ENCODE measurements around the gene SLC51B. TPM values are rescaled to one million over a fixed set of nuclear protein-coding genes. Genes with fewer than 3 reads are reported as not detected.
"Not testable (repeated sequence)": the region's sequence is repeated elsewhere in the genome, so short reads cannot be mapped to it uniquely, and the experiment has no call there.

The SLC51B gene
- total RNA-seq, 1 experiment from 2014 or later: not detected

DNA sequence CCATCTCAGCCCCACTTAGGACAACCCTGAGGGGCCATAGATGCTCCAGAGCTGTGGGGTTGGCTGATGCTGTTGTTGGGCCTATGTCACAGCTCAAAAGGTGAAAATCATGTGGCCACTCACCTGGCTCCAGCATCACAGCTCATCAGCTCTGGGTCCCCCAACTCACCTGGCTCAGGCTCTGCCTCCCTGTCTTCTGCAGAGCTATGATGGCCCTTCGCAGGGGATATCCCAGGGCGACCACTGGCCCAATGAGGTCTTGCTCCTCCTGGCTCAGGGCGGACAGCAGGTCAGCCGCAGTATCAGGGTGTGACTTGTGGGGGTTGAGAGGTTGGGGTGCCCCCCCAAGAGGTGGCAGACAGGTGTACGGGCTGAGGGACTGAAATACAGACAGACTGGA is 54.1 kb downstream of the SLC51B start:
- DNase-seq (ENCODE audit: low read depth): no peak

DNA sequence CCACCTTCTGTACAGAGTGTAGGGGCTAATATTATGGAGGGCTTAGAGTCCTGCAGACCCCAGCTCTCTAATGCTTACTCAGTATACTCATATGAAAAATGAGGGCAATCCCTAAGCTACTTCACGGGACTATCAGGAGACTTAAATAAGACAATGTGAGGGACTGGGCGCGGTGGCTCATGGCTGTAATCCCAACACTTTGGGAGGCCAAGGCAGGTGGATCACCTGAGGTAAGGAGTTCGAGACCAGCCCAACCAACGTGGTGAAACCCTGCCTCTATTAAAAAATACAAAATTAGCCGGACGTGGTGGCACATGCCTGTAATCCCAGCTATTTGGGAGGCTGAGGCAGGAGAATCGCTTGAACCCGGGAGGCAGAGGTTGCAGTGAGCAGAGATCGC is 54.6 kb downstream of the SLC51B start:
- not testable (repeated sequence) for DNase-seq (ENCODE audit: low read depth)

DNA sequence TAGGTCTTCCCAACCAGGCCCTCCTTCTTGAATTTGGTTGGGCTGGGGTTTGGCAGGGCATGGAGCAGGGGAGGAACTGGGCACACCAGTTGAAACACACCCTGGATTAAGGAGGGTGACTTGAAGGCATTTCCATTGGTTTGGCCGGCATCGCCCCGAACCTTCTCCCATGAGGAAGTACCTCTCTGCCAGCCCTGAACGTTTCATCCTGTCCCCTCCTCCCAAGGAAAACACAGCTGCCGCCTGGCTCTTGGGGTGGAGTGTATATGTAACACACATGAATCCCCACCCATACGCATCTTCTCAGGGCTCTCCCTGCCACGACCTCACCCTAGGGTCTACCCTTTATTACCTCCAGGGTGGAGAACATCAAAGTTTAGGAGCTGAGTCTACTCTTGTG is 55.3 kb downstream of the SLC51B start:
- DNase-seq (ENCODE audit: low read depth): no peak

DNA sequence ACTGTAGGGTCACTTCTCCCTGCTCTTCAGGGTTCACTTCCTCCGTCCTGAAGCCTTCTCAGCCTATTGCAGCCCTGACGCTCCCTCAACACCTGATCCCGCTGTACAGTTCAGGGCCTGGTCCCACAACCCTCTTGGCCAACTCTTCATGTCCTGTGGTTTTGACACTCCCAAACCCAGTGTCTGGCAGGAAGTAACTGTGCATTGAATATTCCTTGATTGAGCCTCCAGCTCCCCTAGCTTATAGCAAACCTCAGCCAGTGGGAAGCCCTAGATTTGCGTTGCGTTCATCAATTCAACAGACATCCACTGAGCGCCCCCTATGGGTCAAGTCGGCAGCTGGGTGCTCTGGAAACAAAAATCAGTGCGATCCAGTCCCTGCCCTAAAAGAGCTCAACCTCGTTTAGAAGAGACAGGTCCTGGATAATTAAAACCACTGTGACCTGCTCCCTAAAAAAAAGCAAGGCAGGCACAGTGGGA is 56.3 kb downstream of the SLC51B start:
- peak; percentile 24 for DNase-seq (ENCODE audit: low read depth)

DNA sequence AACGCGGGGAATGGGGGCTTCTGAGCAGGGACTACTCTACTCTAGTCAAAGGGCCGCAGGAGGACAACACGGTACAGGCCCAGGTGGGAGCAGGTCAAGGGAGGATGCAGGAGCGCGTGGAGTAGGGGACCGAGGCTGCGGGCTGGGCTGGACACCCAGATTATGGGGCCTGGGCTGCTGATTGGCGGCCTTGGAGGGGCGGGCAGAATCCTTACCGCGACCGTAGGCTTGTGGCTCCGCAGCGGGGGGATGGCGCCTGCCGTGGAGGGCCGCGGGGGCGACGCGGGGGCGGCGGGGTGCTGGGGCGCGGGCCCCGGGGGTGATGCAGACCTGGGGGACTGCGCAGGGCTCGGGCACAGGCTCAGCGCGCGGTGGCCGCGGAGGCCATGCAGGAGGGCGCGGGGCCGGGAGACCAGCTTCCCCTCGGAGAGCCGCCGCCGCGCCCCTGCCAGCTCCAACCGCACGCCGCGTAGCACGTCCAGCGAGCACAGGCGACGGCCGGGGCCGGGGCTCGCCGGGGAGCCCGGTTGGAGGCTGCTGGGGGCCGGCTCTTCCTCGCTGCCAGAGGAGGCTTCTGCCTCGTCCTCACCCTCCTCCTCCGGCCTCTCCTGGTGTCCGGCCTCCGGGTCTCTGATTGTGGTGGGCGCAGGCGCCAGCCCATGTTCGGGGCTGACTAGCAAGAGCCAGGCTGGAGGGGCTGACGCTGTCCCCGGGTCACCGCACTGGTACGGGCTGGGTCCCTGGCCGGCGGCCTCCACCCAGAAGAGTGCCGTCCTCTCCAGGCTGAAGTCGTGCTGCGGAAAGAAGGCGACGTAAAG is 56.9 kb downstream of the SLC51B start:
- DNase-seq (ENCODE audit: low read depth): no peak

DNA sequence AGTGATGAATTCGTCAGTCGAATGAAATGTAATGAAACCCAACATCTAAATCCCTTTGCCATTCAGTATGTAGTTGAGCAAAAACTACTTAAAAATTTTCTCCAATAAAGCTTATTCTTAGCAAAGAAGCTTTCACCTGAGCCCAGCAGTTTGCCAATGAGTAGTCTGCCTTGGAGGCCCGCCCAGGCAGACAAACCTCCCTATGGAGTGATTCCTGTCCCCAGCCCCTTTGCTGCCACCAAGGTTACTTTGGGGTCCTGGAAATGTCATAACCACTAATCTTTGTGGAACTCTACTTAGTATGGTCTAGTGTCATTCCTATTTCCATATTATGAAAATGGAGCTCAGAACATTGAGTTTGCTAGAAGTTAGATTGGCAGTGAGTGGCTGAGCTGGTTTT is 57.7 kb downstream of the SLC51B start:
- DNase-seq (ENCODE audit: low read depth): no peak

Other genes with a start within 250 kb of the SLC51B start
- 13.8 and 19.5 TPM in 2 replicates for gene PIF1, start 219.7 kb upstream of the SLC51B start, total RNA-seq (2014; rRNA removed; shearing (Covaris generic))
- 18.5 and 22.3 TPM in 2 replicates for gene PLEKHO2, start 203.5 kb upstream of the SLC51B start, total RNA-seq (2014; rRNA removed; shearing (Covaris generic))
- gene ANKDD1A, start 133.5 kb upstream of the SLC51B start, total RNA-seq (2014; rRNA removed; shearing (Covaris generic)): 8.1 and 8.5 TPM in 2 replicates
- gene SPG21, start 55.5 kb upstream of the SLC51B start, total RNA-seq (2014; rRNA removed; shearing (Covaris generic)): 80.7 and 94.9 TPM in 2 replicates
- 23.8 and 27.9 TPM in 2 replicates for gene MTFMT, start 15.7 kb upstream of the SLC51B start, total RNA-seq (2014; rRNA removed; shearing (Covaris generic))
- 0.39 and 0.48 TPM in 2 replicates for gene RASL12, start 22.6 kb downstream of the SLC51B start, total RNA-seq (2014; rRNA removed; shearing (Covaris generic))
- gene KBTBD13, start 31.4 kb downstream of the SLC51B start, total RNA-seq (2014; rRNA removed; shearing (Covaris generic)): not detected in 2 replicates
- gene UBAP1L, start 69.8 kb downstream of the SLC51B start, total RNA-seq (2014; rRNA removed; shearing (Covaris generic)): 0.12 and 0.39 TPM in 2 replicates
- gene PDCD7, start 88.4 kb downstream of the SLC51B start, total RNA-seq (2014; rRNA removed; shearing (Covaris generic)): 15.1 and 19.1 TPM in 2 replicates
- 24.9 and 26.9 TPM in 2 replicates for gene CLPX, start 140.0 kb downstream of the SLC51B start, total RNA-seq (2014; rRNA removed; shearing (Covaris generic))
- 0.10 TPM in 1 of 2 replicates, not detected in the other for gene CILP, start 166.1 kb downstream of the SLC51B start, total RNA-seq (2014; rRNA removed; shearing (Covaris generic))
- gene PARP16, start 241.5 kb downstream of the SLC51B start, total RNA-seq (2014; rRNA removed; shearing (Covaris generic)): 7.7 and 8.2 TPM in 2 replicates

Measured in RPMI7951 (cell line).